Sigmoid colon (tissue), 4 donors: Measurements from ENCODE around the gene DNPH1.

ENCODE experiments used
- CTCF ChIP-seq, 4 experiments: fragments of 450-650 bp in 3 of 4; fragments of 200-600 bp in 1 of 4; IDR thresholded peaks; one replicate each; pipeline ENCODE4 v1.5.1; 2016 to 2019; ENCODE audit warnings: antibody characterized with exemption in 4 of 4, mild to moderate bottlenecking in 3 of 4, moderate library complexity in 2 of 4
- EP300 ChIP-seq, 4 donors: sonication (generic); formaldehyde crosslinking; IDR thresholded peaks; one replicate each; pipeline ENCODE4 v1.6.1; 2017; ENCODE audit warnings: antibody characterized with exemption in 4 of 4
- POLR2A ChIP-seq, 2 donors: fragments of 450-650 bp; IDR thresholded peaks; one replicate each; pipeline ENCODE4 v1.6.1; 2016; ENCODE audit warnings: antibody characterized with exemption in 2 of 2, mild to moderate bottlenecking in 2 of 2, moderate library complexity in 2 of 2
- POLR2AphosphoS5 ChIP-seq, 4 donors: sonication (generic); formaldehyde crosslinking; IDR thresholded peaks; one replicate each; pipeline ENCODE4 v1.6.1; 2017; ENCODE audit warnings: antibody characterized with exemption in 4 of 4

DNA sequence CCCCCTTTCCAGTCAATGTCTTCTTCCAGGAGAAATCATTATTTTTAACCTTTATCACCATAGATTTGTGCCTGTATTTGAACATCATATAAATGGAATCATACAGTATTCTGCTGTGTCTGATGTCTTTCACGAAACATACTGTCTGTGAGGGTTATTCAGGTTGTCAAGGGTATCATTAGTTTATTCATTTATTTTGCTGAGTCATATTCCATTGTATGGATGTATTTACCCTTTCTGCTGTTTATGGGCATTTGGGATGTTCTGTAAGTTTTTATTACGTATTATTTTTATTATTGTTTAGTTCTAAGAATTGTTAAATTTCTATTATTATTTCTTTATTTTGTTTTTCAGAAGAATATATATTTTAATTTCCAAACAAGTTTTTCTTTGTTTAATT, 22.0 kb downstream of the DNPH1 start:
- TF ChIP-seq POLR2A (IDR thresholded peaks at IDR 0.05): no peak
- TF ChIP-seq POLR2AphosphoS5 (IDR thresholded peaks at IDR 0.05): no peak
- TF ChIP-seq CTCF (IDR thresholded peaks at IDR 0.05): no peak
- no peak for TF ChIP-seq EP300 (IDR thresholded peaks at IDR 0.05)
